ENCODE data around the gene RRAGD.

GRCh38 chr6:89432875-89433251 is 20.8 kb upstream of the RRAGD start, which contains the start of gene ANKRD6:
- peak; percentile 72 for TF ChIP-seq CTCF (conservative IDR thresholded peaks at IDR 0.05; ENCODE audit: low read length)
- TF ChIP-seq EZH2phosphoT487 (IDR thresholded peaks at IDR 0.05; ENCODE audit: borderline replicate concordance), result no peak
